ENCODE data around the gene WDR74. TPM values are rescaled to one million over a fixed set of nuclear protein-coding genes. Genes with fewer than 3 reads are reported as not detected.

The WDR74 gene
- total and polyA plus RNA-seq, 2 of the 13 experiments (the other 11 are each of a cell fraction or from before 2014, with no cell fraction given): 77.0 to 83.3 TPM

GRCh38 chr11:62852523-62853188 is 13.3 kb upstream of the WDR74 start (continued):
- TF ChIP-seq TRIM24 (CRISPR knock-in tag; IDR thresholded peaks at IDR 0.05) (no peak), RBM22 (optimal IDR thresholded peaks at IDR 0.05; ENCODE audit: low read length) (peak; percentile 25), ZNF253 (CRISPR knock-in tag; IDR thresholded peaks at IDR 0.05; ENCODE audit: borderline replicate concordance) (no peak), PAWR (CRISPR knock-in tag; IDR thresholded peaks at IDR 0.05; ENCODE audit: borderline replicate concordance) (no peak), PRDM10 (CRISPR knock-in tag; IDR thresholded peaks at IDR 0.05; ENCODE audit: low read depth) (no peak), CREB3 (CRISPR knock-in tag; IDR thresholded peaks at IDR 0.05) (no peak), PRDM4 (CRISPR knock-in tag; IDR thresholded peaks at IDR 0.05; ENCODE audit: borderline replicate concordance) (no peak)
- TF ChIP-seq, protein P1, sequence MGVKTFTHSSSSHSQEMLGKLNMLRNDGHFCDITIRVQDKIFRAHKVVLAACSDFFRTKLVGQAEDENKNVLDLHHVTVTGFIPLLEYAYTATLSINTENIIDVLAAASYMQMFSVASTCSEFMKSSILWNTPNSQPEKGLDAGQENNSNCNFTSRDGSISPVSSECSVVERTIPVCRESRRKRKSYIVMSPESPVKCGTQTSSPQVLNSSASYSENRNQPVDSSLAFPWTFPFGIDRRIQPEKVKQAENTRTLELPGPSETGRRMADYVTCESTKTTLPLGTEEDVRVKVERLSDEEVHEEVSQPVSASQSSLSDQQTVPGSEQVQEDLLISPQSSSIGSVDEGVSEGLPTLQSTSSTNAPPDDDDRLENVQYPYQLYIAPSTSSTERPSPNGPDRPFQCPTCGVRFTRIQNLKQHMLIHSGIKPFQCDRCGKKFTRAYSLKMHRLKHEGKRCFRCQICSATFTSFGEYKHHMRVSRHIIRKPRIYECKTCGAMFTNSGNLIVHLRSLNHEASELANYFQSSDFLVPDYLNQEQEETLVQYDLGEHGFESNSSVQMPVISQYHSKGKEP (CRISPR knock-in tag; IDR thresholded peaks at IDR 0.05): no peak

All from HepG2 (cell line).